ENCODE data around the gene NT5C1A.

- TF ChIP-seq CTCF (IDR thresholded peaks at IDR 0.05): no peak
- no peak for TF ChIP-seq POLR2AphosphoS5 (IDR thresholded peaks at IDR 0.05)
- no peak for TF ChIP-seq EP300 (IDR thresholded peaks at IDR 0.05)
- TF ChIP-seq POLR2A (IDR thresholded peaks at IDR 0.05): no peak
These were observed 38.5 kb downstream of the NT5C1A start for GRCh38 chr1:39633422-39633821.

Data from sigmoid colon (tissue), 4 donors.